Measurements from ENCODE around the gene ORAI3.

The ORAI3 gene

DNA sequence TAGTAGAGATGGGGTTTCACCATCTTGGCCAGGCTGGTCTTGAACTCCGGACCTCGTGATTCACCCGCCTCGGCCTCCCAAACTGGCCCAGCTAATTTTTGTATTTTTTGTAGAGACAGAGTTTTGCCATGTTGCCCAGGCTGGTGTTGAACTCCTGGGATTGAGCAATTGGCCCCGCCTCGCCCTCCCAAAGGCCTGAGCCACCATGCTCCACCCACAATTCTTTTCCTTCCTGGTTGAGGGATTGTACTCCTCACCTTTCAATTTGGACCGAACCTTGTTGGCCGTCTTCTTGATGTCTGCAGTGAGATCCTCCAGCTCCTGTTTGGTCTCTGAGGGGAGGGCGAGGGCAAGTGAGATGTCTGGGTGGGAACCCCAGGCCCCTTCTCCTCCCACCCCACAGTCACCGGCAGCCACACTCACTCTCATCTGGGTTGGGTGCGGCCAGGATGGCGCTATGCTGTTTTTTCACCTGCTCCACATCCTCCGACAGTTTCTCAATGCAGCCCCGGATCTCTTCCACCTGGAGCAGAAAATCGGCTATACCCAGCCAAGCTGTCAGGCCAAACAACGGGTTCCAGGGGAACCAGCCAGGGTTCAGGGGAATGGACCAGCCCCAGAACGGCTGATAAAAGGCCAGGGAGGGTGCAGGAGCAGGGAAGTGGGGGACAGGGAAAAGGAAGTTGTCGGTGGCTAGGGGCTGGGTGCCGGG, 52.0 kb downstream of the ORAI3 start:
- Histone ChIP-seq H3K36me3 (ENCODE audit: control insufficient read depth in 1 of 2, insufficient read depth in 2 of 2, low read length in 2 of 2) (no peaks in the 10 kb centered on the region), H3K4me3 (ENCODE audit: low read depth in 1 of 2, low read length in 2 of 2) (no peak overlapping the region), H3K9me3 (ENCODE audit: control insufficient read depth in 1 of 2, low read length in 2 of 2) (no peaks in the 10 kb centered on the region), H3K27ac (ENCODE audit: low read depth, low read length) (no peak overlapping the region), H3K27me3 (ENCODE audit: control insufficient read depth in 1 of 2, insufficient read depth in 2 of 2, low read length in 2 of 2) (no peaks in the 10 kb centered on the region), H3K9ac (ENCODE audit: low read depth in 1 of 2, low read length in 2 of 2) (no peak overlapping the region), H3K4me1 (ENCODE audit: control insufficient read depth in 1 of 2, insufficient read depth in 2 of 2, low read length in 2 of 2) (peaks cover 15 to 26% of the 10 kb centered on the region in 2 donors)

- Histone ChIP-seq H3K9me3 (ENCODE audit: control insufficient read depth in 1 of 2, low read length in 2 of 2) (no peaks in the 10 kb centered on the region), H3K9ac (ENCODE audit: low read depth in 1 of 2, low read length in 2 of 2) (no peak overlapping the region), H3K36me3 (ENCODE audit: control insufficient read depth in 1 of 2, insufficient read depth in 2 of 2, low read length in 2 of 2) (no peaks in the 10 kb centered on the region), H3K4me3 (ENCODE audit: low read depth in 1 of 2, low read length in 2 of 2) (no peak overlapping the region), H3K27me3 (ENCODE audit: control insufficient read depth in 1 of 2, insufficient read depth in 2 of 2, low read length in 2 of 2) (peaks cover 0 to 5% of the 10 kb centered on the region in 2 donors), H3K4me1 (ENCODE audit: control insufficient read depth in 1 of 2, insufficient read depth in 2 of 2, low read length in 2 of 2) (peaks cover 10 to 19% of the 10 kb centered on the region in 2 donors), H3K27ac (ENCODE audit: low read depth, low read length) (no peak overlapping the region)
Measured at GRCh38 chr16:31001507-31002249, 52.8 kb downstream of the ORAI3 start.

- Histone ChIP-seq H3K27ac (ENCODE audit: low read depth, low read length) (no peak overlapping the region), H3K9me3 (ENCODE audit: control insufficient read depth in 1 of 2, low read length in 2 of 2) (no peaks in the 10 kb centered on the region), H3K27me3 (ENCODE audit: control insufficient read depth in 1 of 2, insufficient read depth in 2 of 2, low read length in 2 of 2) (peaks cover 2 to 7% of the 10 kb centered on the region in 2 donors), H3K4me3 (ENCODE audit: low read depth in 1 of 2, low read length in 2 of 2) (no peak overlapping the region), H3K9ac (ENCODE audit: low read depth in 1 of 2, low read length in 2 of 2) (no peak overlapping the region), H3K36me3 (ENCODE audit: control insufficient read depth in 1 of 2, insufficient read depth in 2 of 2, low read length in 2 of 2) (no peaks in the 10 kb centered on the region), H3K4me1 (ENCODE audit: control insufficient read depth in 1 of 2, insufficient read depth in 2 of 2, low read length in 2 of 2) (peaks cover 9 to 16% of the 10 kb centered on the region in 2 donors)
Measured at GRCh38 chr16:31002250-31002700, 53.4 kb downstream of the ORAI3 start.

DNA sequence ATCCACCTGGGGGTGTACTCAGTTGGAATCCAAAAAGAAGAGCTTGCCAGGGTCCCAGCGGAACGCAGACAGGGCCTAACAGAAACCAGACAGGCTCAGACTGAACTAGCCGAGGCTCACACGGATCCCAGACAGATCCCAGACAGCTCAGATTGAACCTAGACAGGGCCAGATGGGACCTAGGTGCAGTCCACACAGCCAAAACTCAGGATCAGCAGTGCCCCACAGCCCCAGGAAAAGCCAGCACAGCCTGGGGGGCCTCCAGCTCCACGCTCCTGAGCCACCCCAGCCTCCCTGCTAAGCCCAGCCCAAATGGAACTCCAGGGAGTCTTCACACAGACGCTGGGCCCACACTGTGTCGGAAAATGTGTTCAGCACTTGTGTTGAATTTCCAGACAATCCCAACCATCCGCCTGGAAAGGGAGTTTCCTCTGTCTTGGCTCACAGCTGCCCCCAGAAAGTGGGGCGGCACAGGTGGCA, 54.0 kb downstream of the ORAI3 start:
- Histone ChIP-seq H3K27me3 (ENCODE audit: control insufficient read depth in 1 of 2, insufficient read depth in 2 of 2, low read length in 2 of 2) (peaks cover 3 to 13% of the 10 kb centered on the region in 2 donors), H3K4me3 (ENCODE audit: low read depth in 1 of 2, low read length in 2 of 2) (no peak overlapping the region), H3K9me3 (ENCODE audit: control insufficient read depth in 1 of 2, low read length in 2 of 2) (no peaks in the 10 kb centered on the region), H3K4me1 (ENCODE audit: control insufficient read depth in 1 of 2, insufficient read depth in 2 of 2, low read length in 2 of 2) (peaks cover 4 to 10% of the 10 kb centered on the region in 2 donors), H3K27ac (ENCODE audit: low read depth, low read length) (no peak overlapping the region), H3K9ac (ENCODE audit: low read depth in 1 of 2, low read length in 2 of 2) (no peak overlapping the region), H3K36me3 (ENCODE audit: control insufficient read depth in 1 of 2, insufficient read depth in 2 of 2, low read length in 2 of 2) (no peaks in the 10 kb centered on the region)

GRCh38 chr16:31003744-31004143, 54.9 kb downstream of the ORAI3 start:
- H3K36me3 ChIP-seq (ENCODE audit: control insufficient read depth in 1 of 2, insufficient read depth in 2 of 2, low read length in 2 of 2), result no peaks in the 10 kb centered on the region
- H3K9ac ChIP-seq (ENCODE audit: low read depth in 1 of 2, low read length in 2 of 2), result no peak overlapping the region
- H3K4me3 ChIP-seq (ENCODE audit: low read depth in 1 of 2, low read length in 2 of 2), result no peak overlapping the region
- no peak overlapping the region for H3K27ac ChIP-seq (ENCODE audit: low read depth, low read length)
- peaks cover 6 to 18% of the 10 kb centered on the region in 2 donors for H3K27me3 ChIP-seq (ENCODE audit: control insufficient read depth in 1 of 2, insufficient read depth in 2 of 2, low read length in 2 of 2)
- no peaks in the 10 kb centered on the region for H3K9me3 ChIP-seq (ENCODE audit: control insufficient read depth in 1 of 2, low read length in 2 of 2)
- peaks cover 4 to 7% of the 10 kb centered on the region in 2 donors for H3K4me1 ChIP-seq (ENCODE audit: control insufficient read depth in 1 of 2, insufficient read depth in 2 of 2, low read length in 2 of 2)
